GM21529 (cell line): Measurements from ENCODE around the gene SUPT7L.

Source experiments
- ATAC-seq: cut with Tn5 transposase; IDR thresholded peaks from one replicate; pipeline ENCODE4 v1.9.1; 2021; ENCODE audit not compliant: unreplicated experiment

Gene SUPT7L, protein sequence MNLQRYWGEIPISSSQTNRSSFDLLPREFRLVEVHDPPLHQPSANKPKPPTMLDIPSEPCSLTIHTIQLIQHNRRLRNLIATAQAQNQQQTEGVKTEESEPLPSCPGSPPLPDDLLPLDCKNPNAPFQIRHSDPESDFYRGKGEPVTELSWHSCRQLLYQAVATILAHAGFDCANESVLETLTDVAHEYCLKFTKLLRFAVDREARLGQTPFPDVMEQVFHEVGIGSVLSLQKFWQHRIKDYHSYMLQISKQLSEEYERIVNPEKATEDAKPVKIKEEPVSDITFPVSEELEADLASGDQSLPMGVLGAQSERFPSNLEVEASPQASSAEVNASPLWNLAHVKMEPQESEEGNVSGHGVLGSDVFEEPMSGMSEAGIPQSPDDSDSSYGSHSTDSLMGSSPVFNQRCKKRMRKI

DNA sequence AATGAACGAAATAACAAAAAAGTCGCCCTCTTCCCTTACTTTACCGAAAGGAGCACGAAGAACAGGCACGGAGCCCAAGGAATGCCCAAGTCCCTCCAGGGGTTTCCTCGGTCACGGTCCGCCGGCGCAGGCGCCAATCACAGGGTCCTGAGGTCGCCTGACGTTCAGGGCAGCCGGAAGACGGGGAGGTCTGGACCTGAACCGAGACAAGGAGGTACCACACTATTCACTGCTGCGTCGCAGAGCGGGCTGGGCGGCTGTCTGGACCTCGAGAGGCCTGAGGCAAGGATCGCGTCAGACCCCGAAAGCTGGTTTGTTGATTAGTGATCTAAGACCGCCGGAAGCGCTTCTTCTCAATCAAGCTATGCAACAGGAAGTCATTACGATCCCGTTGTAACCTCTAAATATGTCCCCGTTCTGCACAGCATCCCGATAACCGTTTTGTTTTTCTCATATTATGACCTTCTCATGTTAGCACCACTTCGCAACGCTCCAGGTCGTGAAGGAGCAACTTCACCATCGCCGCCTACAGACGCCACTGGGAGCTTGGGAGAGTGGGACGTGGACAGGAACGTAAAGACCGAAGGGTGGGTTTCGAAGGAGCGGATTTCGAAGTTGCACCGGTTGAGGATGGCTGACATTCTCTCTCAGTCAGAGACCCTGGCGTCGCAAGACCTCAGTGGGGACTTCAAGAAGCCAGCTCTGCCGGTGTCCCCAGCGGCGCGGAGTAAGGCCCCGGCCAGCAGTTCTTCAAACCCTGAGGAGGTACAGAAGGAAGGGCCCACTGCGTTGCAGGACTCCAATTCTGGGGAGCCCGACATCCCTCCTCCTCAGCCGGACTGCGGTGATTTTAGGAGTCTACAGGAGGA, at the start of gene SUPT7L, which contains the start of gene SLC4A1AP:
TSS of gene SUPT7L (minus strand) at position 330 of the 869 bp plus-strand sequence. CDS start 1,422 bp downstream, outside the sequence.
TSS of gene SLC4A1AP (plus strand) at position 605 of the 869 bp plus-strand sequence. CDS start at position 631, 26 bp downstream.
- peak; percentile 74 for ATAC-seq

DNA sequence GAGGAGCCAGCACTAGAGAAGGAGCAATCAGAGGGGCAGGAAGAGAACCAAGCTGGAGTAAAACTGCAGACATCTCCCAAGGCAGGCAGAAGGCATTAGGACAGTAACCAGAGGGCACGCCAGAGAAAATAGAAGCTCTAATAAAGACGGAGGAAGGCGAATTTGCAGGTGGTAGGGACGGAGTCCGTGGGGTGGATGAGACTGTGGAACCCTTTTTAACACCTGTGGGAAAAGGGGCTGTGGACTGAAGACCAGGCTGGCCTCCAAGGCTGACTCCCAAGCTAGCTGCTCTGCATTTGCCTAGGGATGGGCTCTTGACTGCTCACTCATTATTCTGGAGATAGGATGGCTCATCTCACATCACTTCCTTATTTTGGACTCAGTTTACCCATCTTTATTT, 49.8 kb upstream of the SUPT7L start:
- no peak for ATAC-seq

DNA sequence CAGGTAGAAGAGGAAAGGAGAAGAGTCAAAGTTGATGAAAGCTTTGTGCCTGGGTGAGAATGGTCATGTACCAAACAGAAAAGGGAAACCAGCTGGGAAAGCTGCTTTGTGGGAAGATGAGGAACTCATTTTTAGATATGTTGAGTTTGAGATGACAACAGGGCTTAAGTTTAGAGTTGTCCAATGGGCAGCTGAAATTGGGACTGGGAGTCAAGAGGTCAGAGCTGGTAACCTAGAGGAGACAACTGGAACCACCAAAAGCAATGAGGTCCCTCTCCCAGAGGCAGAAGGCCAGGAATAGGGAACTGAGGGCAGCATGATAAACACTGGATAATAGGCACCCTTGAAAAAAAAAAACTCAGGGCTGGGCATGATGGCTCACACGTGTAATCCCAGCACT, 49.1 kb upstream of the SUPT7L start:
- ATAC-seq, result no peak

DNA sequence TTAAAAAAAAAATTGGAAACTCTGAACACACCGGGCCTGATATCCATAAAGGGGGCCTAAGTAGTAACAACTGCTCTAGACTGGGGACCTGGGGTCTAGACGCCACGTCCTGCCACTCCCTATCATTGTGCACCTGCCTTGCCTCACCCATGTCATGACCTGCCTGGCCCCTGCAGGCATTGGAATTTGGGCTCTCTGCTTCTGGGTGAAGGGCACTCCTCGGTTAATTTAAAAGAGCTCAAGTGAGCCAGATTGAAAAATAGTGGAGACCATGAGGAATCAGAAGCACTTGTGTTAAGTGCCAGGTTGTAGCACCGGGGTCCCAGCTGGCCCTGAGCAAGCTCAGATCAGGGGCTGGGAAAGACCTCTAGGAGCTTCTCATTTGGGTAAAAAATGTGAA, 48.4 kb upstream of the SUPT7L start:
- no peak for ATAC-seq

DNA sequence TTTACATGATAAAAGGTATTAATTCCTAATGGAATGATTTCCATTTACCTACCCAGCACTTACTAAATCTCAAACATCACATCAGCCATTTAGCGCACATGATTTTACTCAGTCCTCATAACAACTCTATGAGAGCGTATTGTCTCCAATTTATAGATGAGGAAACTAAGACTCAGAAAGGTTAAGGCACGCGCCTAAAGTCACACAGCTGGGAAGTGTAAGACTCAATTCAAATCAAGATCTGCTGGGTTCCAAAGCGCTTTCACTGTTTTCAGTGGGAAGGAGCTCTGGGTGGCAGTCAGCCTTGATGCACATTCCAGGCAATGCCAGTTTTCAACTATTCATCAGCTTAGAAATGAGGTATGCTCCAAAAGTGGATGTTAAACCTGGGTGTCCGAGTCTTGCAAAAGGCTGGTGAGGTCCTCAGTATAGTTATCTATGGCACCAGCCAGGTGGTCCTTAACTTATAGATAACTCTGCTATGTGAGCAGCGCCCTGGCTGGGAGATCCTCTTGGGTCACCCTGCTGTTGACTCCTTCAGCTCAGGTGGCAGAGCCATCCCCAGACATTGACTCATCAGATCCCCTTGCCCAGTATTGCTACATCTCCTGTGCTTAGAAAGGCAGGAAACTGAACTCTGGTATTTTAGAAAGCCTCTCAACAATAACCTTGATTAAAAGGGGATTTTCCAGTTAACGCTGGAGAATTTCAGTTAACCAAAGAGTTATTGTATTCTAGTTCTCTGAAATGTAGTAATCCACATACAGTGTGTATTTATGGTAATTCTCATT, 47.4 kb upstream of the SUPT7L start:
- ATAC-seq, result no peak

DNA sequence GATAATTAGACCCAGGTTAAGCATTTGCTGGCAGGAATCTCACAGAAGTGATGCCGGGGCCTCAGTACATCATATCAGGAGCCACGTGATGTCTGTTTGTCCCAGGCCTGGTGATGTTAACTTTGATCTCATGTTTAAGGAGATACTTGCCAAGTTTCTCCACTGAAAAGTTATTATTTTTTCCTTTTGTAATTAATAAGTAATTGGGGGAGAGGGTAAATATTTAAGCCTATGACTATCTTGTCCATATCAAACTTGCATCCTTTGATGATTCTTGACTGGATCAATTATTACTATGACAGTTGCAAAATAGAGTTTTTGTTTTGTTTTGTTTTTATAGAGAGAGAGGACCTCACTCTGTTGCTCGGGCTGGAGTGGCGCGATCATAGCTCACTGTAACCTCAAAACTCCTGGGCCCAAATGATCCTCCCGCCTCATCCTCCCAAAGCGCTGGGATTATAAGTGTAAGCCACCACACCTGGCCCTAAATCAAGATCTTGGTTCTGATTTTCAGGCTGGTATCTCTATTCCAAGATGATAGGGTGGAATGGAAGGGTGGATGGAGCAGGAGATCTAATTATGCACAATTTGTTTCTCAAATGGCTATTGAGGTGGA, 46.7 kb upstream of the SUPT7L start:
- ATAC-seq, result no peak

DNA sequence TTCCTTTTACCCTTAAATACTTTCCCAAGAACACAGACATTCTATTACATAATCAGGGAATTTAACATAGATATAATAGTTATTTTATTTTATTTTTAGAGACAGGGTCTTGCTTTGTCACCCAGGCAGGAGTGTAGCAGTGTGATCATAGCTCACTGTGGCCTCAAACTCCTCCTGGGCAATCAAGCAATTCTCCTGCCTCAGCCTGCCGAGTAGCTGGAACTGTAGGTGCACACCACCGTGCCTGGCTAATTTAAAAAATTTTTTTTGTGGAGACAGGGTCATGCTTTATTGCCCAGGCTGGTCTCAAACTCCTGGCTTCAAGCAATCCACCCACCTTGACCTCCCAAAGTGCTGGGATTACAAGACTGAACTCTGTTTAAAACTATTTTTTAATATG, 45.9 kb upstream of the SUPT7L start:
- no peak for ATAC-seq

DNA sequence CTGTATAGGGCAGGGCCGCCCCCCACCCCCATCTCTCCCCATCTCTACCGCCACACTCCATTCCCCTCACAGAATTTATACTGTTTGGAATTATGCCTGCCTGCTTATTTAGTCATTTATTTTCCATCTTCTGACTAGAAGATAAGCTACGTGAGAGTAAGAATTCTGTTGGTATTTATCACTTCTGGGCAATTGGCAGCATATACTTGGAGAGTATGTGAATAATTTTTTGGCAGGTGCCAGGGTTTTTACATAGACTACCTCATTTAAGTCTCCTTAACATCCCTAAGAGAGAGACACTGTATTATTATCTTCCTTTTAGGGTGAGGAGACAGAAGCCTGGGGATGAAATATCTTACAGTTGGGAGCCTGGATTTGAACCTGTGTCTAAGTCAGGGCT, 45.3 kb upstream of the SUPT7L start:
- ATAC-seq, result no peak

DNA sequence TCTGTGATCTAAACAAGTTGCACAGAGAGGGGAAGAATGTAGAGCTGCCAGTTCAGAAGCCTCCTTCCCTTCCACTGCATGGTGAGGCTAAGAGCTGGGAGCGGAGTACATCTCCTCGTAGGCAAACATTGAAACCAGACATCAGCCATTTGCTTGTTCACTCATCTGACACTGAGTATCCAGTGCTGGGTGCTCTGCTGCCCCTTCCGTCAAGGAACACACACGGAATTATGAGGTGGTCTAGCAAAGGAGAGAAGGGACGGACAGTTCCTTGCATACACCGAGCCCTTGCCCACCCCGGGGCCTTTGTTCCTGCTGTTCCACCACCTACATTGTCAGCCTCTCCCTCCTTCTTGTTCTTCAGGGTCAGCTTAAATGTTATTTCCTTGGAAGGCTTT, 44.8 kb upstream of the SUPT7L start:
- ATAC-seq, result no peak

DNA sequence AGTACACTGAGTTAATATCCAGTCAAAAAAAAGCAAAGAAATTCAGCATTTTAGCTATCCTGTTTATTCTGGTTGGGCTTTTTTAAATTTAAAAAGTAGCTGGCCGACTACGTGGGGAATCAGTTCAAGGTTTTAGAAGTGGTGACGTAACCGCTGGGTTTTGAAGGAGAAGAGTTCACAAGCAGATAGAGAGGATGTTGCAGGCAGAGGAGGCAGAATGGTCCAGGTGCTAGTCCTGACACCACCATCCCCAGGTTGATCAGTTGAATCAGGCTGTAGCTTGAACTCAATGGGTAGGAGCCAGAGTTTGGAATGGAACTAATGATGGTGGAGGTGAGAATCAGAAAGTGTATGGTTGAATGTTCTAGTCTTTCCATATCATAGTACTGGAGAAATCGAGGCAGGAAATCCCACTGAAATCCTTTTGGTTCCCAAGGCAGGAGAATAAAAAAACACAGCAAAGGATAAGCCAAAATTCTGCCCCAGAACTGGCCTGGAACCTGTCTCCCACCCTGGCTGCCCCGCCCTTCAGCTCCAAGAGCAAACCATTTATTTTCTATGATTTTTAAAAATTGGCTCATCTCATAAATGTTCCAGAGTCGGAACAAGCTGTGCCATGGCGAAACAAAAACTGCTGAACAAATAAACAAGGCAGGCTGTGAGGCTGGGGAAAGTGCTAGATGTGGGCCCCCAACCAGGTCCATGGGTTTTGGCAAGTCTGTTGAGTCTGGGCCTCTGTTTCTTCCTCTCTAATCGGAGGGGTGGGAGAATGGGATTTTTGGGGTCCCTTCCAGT, 44.2 kb upstream of the SUPT7L start:
- no peak for ATAC-seq

DNA sequence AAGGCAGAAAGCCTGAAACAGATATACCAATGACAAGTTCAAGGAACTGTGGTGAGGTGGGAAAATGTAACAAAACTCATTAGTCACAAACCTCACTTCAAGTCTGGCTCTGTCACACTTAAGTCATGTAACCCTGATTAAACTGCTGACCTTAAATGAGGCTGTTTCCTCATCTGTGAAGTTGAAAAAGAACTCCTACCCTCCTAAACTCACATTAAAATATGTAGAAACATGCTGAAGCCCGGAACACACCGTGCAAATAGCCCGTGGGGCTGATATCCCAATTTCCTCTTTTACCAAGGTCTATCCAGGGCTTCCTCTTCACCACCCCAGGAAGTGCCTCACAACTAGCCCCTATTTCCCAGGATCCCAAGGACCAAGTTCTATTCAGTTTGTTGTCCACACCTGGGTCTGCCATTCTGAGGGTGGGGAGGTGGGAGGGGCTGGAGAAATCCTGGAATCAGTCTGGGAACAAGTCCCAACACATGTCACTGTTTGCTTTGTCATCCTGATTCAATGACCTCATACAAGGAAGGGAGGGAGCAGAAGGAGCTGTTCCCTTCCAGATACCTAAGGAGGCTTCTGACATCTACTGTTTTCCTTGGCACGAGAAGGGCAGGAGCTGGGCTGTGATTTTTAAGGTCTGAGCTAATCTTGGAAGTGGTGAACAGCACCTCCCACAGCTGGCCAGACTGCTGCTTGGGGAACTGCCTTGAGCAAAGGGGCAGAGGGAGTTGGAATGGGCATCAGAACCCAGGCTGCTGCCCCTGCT, 42.6 kb upstream of the SUPT7L start:
- ATAC-seq, result no peak

DNA sequence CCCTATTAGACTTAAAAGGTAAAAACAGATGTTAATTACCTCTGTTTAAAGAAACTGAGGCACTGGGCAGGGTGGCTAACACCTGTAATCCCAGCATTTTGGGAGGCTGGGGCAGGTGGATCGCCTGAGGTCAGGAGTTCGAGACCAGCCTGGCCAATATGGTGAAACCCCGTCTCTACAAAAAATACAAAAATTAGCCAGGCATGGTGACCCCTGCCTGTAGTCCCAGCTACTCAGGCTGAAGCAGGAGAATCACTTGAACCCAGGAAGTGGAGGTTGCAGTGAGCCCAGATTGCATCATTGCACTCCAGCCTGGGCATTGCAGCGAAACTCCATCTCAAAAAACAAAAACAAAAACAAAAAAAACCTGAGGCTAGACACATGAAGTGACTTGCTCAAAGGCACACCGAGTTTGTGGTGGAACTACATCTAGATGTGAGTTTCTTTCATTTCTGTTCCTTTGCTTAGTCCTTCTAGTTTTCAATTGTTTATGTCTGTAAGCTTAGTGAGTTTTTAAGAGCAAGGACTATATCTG, 41.0 kb upstream of the SUPT7L start:
- no peak for ATAC-seq

DNA sequence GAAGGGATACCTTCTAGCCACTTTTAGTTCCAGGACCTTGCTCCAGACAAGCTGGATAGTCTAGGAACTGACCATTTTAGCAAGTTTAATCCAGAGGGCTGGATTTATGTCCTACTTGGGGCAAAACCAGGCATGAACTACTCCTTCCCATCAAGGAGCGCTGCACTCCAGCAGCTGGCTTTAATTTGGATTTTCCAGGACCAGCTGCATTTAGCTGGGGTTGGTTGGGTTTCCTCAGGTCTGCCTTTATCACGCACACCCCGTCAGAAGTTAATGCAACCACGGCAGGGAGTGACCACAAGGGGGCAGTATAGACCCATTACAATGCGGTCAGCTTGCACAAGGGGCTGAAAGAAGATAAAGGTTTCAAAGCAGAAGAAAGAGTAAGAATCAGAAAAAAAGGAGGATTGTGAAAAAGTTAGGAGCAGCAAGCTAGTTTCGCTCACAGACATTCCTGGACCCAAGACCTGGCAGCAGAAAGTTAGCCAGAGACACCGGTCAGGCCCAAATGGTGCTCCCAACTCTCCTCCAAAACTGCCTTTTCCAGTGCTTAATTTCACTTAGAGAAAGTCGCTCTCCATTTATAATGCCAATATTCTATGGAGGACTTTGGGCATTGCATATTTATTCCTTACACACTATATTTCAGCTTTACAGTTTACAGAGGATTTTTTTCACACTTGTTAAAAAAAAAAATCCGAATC, 40.4 kb upstream of the SUPT7L start:
- ATAC-seq, result peak; percentile 80

DNA sequence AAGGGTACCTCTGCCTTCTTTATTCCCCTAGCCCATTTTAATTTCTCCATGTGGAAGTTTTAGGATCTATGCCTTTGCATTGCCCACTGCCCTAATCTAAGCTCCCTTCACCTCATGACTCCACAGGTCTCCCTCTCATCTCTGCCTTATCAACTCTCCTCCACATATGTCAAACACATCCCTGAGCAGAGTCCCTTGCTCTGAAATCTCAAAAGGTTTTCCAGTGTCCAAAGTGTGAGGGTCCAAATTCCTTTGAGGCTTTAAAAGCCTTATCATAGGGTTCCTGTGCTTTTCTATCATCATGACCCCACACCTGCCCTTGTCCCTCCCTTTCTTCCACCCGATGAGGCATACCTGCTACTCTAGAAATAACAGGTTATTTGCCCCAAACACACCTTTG, 38.9 kb upstream of the SUPT7L start:
- ATAC-seq, result no peak

DNA sequence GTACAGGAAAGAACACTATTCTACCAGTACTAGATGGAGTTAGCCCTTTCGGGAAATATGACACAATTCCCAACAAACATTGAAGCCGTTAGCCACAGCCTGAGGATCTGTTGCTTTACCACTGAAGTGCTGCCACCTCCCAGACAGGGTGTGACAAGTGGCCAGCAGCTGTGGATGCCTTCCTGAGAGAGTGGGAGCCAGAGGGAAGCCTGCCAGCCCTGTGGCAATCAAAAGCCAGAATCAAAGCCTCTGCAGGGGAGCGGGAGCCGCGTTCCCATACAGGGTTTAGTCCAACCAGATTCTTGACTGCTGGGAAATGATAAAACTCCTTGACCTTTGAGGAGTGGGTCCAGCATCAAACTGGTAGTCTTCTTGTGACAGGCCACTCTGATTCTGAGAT, 38.3 kb upstream of the SUPT7L start:
- ATAC-seq, result no peak

DNA sequence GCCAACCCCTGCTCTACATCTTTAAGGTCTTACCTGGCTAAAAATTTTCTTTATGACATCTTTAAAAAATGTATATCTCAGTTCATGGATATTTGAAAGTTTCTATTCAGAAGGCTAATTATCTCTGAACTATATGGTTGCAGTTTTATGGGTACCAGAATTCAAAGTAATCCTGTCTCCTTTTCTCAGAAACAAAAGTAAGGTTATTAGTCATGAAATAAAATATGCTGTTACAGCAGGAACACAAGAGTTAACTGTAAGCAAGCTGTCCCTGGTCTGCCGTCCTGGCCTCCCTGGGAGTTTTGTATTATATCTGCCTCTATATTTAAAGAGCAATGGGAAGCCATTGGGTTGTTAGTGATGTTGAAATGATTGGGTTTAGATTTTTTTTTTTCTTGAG, 34.2 kb upstream of the SUPT7L start:
- ATAC-seq, result no peak

DNA sequence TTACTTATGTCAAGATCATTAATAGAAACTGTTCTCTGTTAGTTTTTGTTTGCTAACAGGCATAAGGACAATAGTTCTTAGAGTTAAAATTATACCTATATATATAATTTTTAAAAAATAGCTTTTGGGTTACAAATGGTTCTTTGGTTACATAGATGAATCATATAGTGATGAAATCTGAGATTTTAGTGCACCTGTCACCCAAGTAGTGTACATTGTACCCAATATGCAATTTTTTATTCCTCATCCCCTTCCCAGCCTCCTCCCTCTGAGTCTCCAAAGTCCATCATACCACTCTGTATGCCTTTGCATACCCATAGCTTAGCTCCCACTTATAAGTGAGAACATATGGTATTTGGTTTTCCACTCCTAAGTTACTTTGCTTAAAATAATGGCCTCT, 26.6 kb upstream of the SUPT7L start:
- ATAC-seq, result no peak

DNA sequence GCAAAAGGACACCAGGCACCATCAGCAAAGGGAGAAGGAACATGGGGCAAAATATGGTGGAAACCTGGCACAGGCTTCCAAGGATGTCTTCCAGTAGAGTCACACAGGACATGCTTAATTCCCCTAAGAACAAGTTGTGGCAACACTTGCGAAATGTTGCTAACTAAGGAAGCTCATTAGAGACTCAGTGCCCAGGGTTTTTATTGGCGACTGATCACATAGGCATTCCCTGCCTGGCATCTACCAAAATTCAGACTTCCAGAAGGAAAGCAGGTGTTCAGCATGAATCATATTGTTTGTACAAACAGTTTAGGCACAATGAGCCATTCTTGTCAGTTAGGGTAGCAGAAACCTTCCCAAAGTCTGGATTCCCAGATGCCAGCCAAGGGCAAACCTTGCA, 26.0 kb upstream of the SUPT7L start:
- ATAC-seq, result no peak
